Suprapubic skin (tissue), 4 donors: ENCODE results near the gene SPSB4. TPM values are rescaled to one million over a fixed set of nuclear protein-coding genes. Genes with fewer than 3 reads are reported as not detected.

ENCODE experiments used
- DNase-seq, 2 donors: peaks; one replicate each; pipeline ENCODE4 v3.0.0-alpha.2; 2019; ENCODE audit warnings: low spot score in 2 of 2
- H3K27ac ChIP-seq: fragments of 200-600 bp; sonication (generic); one replicate; pipeline ENCODE4 v1.5.1; 2019
- H3K27me3 ChIP-seq: fragments of 200-600 bp; sonication (generic); one replicate; pipeline ENCODE4 v1.5.1; 2019
- H3K36me3 ChIP-seq: fragments of 200-600 bp; sonication (generic); one replicate; pipeline ENCODE4 v1.5.1; 2019
- H3K4me1 ChIP-seq: fragments of 200-600 bp; sonication (generic); one replicate; pipeline ENCODE4 v1.5.1; 2019
- H3K4me3 ChIP-seq: fragments of 200-600 bp; sonication (generic); one replicate; pipeline ENCODE4 v1.5.1; 2019; ENCODE audit warnings: mild to moderate bottlenecking
- H3K9me3 ChIP-seq: fragments of 200-600 bp; sonication (generic); one replicate; pipeline ENCODE4 v1.5.1; 2019
- CTCF ChIP-seq, 2 donors: fragments of 200-600 bp in 1 of 2; fragments of 450-650 bp in 1 of 2; sonication (generic) in 1 of 2; IDR thresholded peaks; one replicate each; pipeline ENCODE4 v1.5.1; 2016 to 2019; ENCODE audit warnings: antibody characterized with exemption in 2 of 2, mild to moderate bottlenecking in 1 of 2, moderate library complexity in 1 of 2
- EP300 ChIP-seq: sonication (generic); formaldehyde crosslinking; IDR thresholded peaks from one replicate; pipeline ENCODE4 v1.6.1; 2017; ENCODE audit warnings: antibody characterized with exemption
- POLR2A ChIP-seq, 2 donors: fragments of 450-650 bp; IDR thresholded peaks; one replicate each; pipeline ENCODE4 v1.6.1; 2017; ENCODE audit warnings: antibody characterized with exemption in 2 of 2, mild to moderate bottlenecking in 2 of 2, moderate library complexity in 2 of 2
- POLR2AphosphoS5 ChIP-seq, 3 donors: sonication (generic); formaldehyde crosslinking; IDR thresholded peaks; one replicate each; pipeline ENCODE4 v1.6.1; 2017; ENCODE audit warnings: antibody characterized with exemption in 3 of 3
- WGBS: methylation state at CpG from one replicate; pipeline ENCODE4 v1.1.5; 2018; 5-methylcytosine and 5-hydroxymethylcytosine counted together
- total RNA-seq, 4 donors: library from RNA; depleted of rRNA; stranded (reverse); fragments of >200 nt; gene quantifications; one replicate each; pipeline ENCODE4 v1.1.0, GENCODE V29; 2016

The SPSB4 gene
- total RNA-seq, 4 donors from 2014 or later = 0.51 to 0.81 TPM; not detected in 2

- no peaks in the 10 kb centered on the region for H3K36me3 ChIP-seq
- H3K4me3 ChIP-seq = no peak overlapping the region
- DNase-seq = peak; percentile 3 to 20
- H3K27ac ChIP-seq = no peak overlapping the region
- peaks cover 14% of the 10 kb centered on the region for H3K4me1 ChIP-seq
- 95% methylated on average over 5 of the region's 5 CpGs for WGBS
- no peaks in the 10 kb centered on the region for H3K9me3 ChIP-seq
- H3K27me3 ChIP-seq = no peaks in the 10 kb centered on the region
- TF ChIP-seq CTCF (IDR thresholded peaks at IDR 0.05) = no peak
- no peak for TF ChIP-seq POLR2A (IDR thresholded peaks at IDR 0.05)
- TF ChIP-seq POLR2AphosphoS5 (IDR thresholded peaks at IDR 0.05) = no peak
- no peak for TF ChIP-seq EP300
Observed at GRCh38 chr3:141072950-141073349, 21.8 kb downstream of the SPSB4 start.

GRCh38 chr3:141073580-141073979 lies 22.4 kb downstream of the SPSB4 start:
- H3K4me1 ChIP-seq = peaks cover 14% of the 10 kb centered on the region
- H3K9me3 ChIP-seq = no peaks in the 10 kb centered on the region
- DNase-seq = peak; percentile 15 to 16
- H3K36me3 ChIP-seq = no peaks in the 10 kb centered on the region
- no peak overlapping the region for H3K4me3 ChIP-seq
- H3K27ac ChIP-seq = no peak overlapping the region
- 62% methylated on average over 2 of the region's 2 CpGs for WGBS
- H3K27me3 ChIP-seq = no peaks in the 10 kb centered on the region
- TF ChIP-seq EP300 (no peak), POLR2A (IDR thresholded peaks at IDR 0.05) (no peak), POLR2AphosphoS5 (IDR thresholded peaks at IDR 0.05) (no peak), CTCF (IDR thresholded peaks at IDR 0.05) (no peak)

GRCh38 chr3:141074529-141074928 lies 23.4 kb downstream of the SPSB4 start:
- Histone ChIP-seq H3K9me3 (no peaks in the 10 kb centered on the region), H3K4me3 (no peak overlapping the region), H3K27me3 (no peaks in the 10 kb centered on the region), H3K36me3 (no peaks in the 10 kb centered on the region), H3K4me1 (peaks cover 14% of the 10 kb centered on the region), H3K27ac (no peak overlapping the region)
- WGBS = 90% methylated on average over 9 of the region's 9 CpGs
- DNase-seq = peak; percentile 41 to 72
- TF ChIP-seq POLR2AphosphoS5 (IDR thresholded peaks at IDR 0.05) (no peak), CTCF (IDR thresholded peaks at IDR 0.05) (no peak), POLR2A (IDR thresholded peaks at IDR 0.05) (no peak)

GRCh38 chr3:141076036-141076773 lies 25.1 kb downstream of the SPSB4 start:
- no peaks in the 10 kb centered on the region for H3K27me3 ChIP-seq
- H3K9me3 ChIP-seq = no peaks in the 10 kb centered on the region
- WGBS = 76% methylated on average over 12 of the region's 12 CpGs
- TF ChIP-seq CTCF (IDR thresholded peaks at IDR 0.05) (no peak), EP300 (no peak)
- DNase-seq = peak; percentile 45 to 67
- H3K4me3 ChIP-seq = no peak overlapping the region
- no peak overlapping the region for H3K27ac ChIP-seq
- H3K4me1 ChIP-seq = peaks cover 14% of the 10 kb centered on the region
- H3K36me3 ChIP-seq = no peaks in the 10 kb centered on the region

GRCh38 chr3:141076797-141077571 lies 25.8 kb downstream of the SPSB4 start:
- peak overlapping the region; percentile 41 for H3K27ac ChIP-seq

More at GRCh38 chr3:141076797-141077571, 25.8 kb downstream of the SPSB4 start:
- TF ChIP-seq CTCF (IDR thresholded peaks at IDR 0.05) = no peak
- TF ChIP-seq POLR2A (IDR thresholded peaks at IDR 0.05) = no peak
- TF ChIP-seq POLR2AphosphoS5 (IDR thresholded peaks at IDR 0.05) = no peak
- no peak for TF ChIP-seq EP300
- Histone ChIP-seq H3K27me3 (no peaks in the 10 kb centered on the region), H3K4me3 (peak overlapping the region; percentile 41), H3K36me3 (no peaks in the 10 kb centered on the region), H3K9me3 (no peaks in the 10 kb centered on the region), H3K4me1 (peaks cover 14% of the 10 kb centered on the region)
- peak; percentile 68 to 81 for DNase-seq
- WGBS = 6% methylated on average over 23 of the region's 23 CpGs
